Keratinocyte (primary cell): ENCODE results near the gene IGFLR1.

Experiments
- CTCF ChIP-seq, 3 experiments: IDR thresholded peaks in 1 of 3; conservative IDR thresholded peaks in 1 of 3; optimal IDR thresholded peaks in 1 of 3; 2 replicates in 2 of 3; 3 replicates in 1 of 3; pipeline versions ENCODE3 to v1.5.1; 2011; ENCODE audit warnings: low read length in 3 of 3, mild to moderate bottlenecking in 3 of 3, moderate library complexity in 2 of 3, control low read depth in 1 of 3, inconsistent platforms in 1 of 3; ENCODE audit not compliant: insufficient read depth in 2 of 3; ENCODE audit errors: extremely low read depth in 1 of 3
- EZH2 ChIP-seq: IDR thresholded peaks from one replicate; pipeline ENCODE4 v1.6.1; 2012; ENCODE audit warnings: inconsistent platforms, mild to moderate bottlenecking, low read length, moderate library complexity

- TF ChIP-seq EZH2, result no peak
- TF ChIP-seq CTCF (optimal IDR thresholded peaks at IDR 0.05 in 1 of 3, IDR thresholded peaks at IDR 0.05 in 1 of 3, conservative IDR thresholded peaks at IDR 0.05 in 1 of 3; ENCODE audit: extremely low read depth in 1 of 3, insufficient read depth in 2 of 3, low read length in 3 of 3), result no peak
Observed at GRCh38 chr19:35732540-35733179, 9.6 kb downstream of the IGFLR1 start.
